H1 (cell line): ENCODE results near the gene VSX2. TPM values are rescaled to one million over a fixed set of nuclear protein-coding genes. Genes with fewer than 3 reads are reported as not detected.

Source experiments
- CTCF ChIA-PET: fragments of 300-600 bp; sonication (Branson Sonifier 250); formaldehyde crosslinking; loops from one replicate; lab custom pipeline; 2021; ENCODE audit not compliant: partially characterized antibody; lab: Charles Lee
- POLR2A ChIA-PET: fragments of 300-600 bp; sonication (Branson Sonifier 250); formaldehyde crosslinking; loops from one replicate; lab custom pipeline; 2021; ENCODE audit warnings: inconsistent platforms; ENCODE audit not compliant: partially characterized antibody; lab: Charles Lee
- DNase-seq, 2 experiments: peaks; one replicate each; pipeline versions ENCODE4 v3.0.0 to v3.0.0-alpha.2; 2010 to 2022; ENCODE audit warnings: low spot score in 2 of 2, low read depth in 1 of 2, mixed read lengths in 1 of 2
- FAIRE-seq: peaks from 2 replicates; lab custom pipeline; 2011; peaks lifted over from hg19 to GRCh38; lab: Jason Lieb, UNC
- H2AFZ ChIP-seq: 2 replicates; pipeline ENCODE4 v1.8.1; 2012; ENCODE audit warnings: low read length, inconsistent platforms
- H2AK5ac ChIP-seq: 2 replicates; pipeline ENCODE4 v1.6.1; 2013; ENCODE audit warnings: low read depth, low read length
- H2BK120ac ChIP-seq: replicated peaks from 2 replicates; pipeline ENCODE3; 2013; ENCODE audit warnings: low read depth, low read length, inconsistent platforms
- H2BK12ac ChIP-seq: 2 replicates; pipeline ENCODE4 v1.6.1; 2013; ENCODE audit warnings: low read depth, low read length
- H2BK15ac ChIP-seq: 2 replicates; pipeline ENCODE4 v1.6.1; 2013; ENCODE audit warnings: low read length
- H2BK20ac ChIP-seq: 2 replicates; pipeline ENCODE4 v1.6.1; 2013; ENCODE audit warnings: low read length
- H2BK5ac ChIP-seq: 2 replicates; pipeline ENCODE4 v1.6.1; 2013; ENCODE audit warnings: low read depth, low read length
- H3K14ac ChIP-seq: 2 replicates; pipeline ENCODE4 v1.6.1; 2013; ENCODE audit warnings: inconsistent platforms; ENCODE audit not compliant: insufficient read length
- H3K18ac ChIP-seq: 2 replicates; pipeline ENCODE4 v1.6.1; 2013; ENCODE audit warnings: low read length; ENCODE audit errors: extremely low read depth
- H3K23ac ChIP-seq: 2 replicates; pipeline ENCODE4 v1.6.1; 2013; ENCODE audit warnings: inconsistent platforms; ENCODE audit not compliant: insufficient read length
- H3K23me2 ChIP-seq: 2 replicates; pipeline ENCODE4 v1.6.1; 2013; ENCODE audit warnings: low read depth, low read length
- H3K27ac ChIP-seq: 2 replicates; pipeline ENCODE4 v1.6.1; 2011; ENCODE audit warnings: low read depth, low read length, inconsistent platforms
- H3K27me3 ChIP-seq, 4 experiments: replicated peaks in 1 of 4; 1 replicate in 1 of 4; 2 replicates in 3 of 4; pipeline versions ENCODE4 v1.6.1 to v1.8.1; 2011 to 2013; ENCODE audit warnings: low read length in 3 of 4, mild to moderate bottlenecking in 3 of 4, inconsistent platforms in 2 of 4, mixed read lengths in 2 of 4, moderate library complexity in 1 of 4; ENCODE audit not compliant: control insufficient read depth in 3 of 4, insufficient read depth in 3 of 4; ENCODE audit errors: extremely low read depth in 1 of 4
- H3K36me3 ChIP-seq, 4 experiments: 2 replicates each; pipeline versions ENCODE4 v1.6.1 to v1.8.1; 2011 to 2013; ENCODE audit warnings: mild to moderate bottlenecking in 4 of 4, low read length in 3 of 4, moderate library complexity in 2 of 4, control low read depth in 1 of 4, inconsistent platforms in 1 of 4; ENCODE audit not compliant: insufficient read depth in 4 of 4, control insufficient read depth in 2 of 4
- H3K4ac ChIP-seq: replicated peaks from 2 replicates; pipeline ENCODE3; 2013; ENCODE audit warnings: low read length, low read depth, mixed read lengths, inconsistent platforms; ENCODE audit not compliant: insufficient read length
- H3K4me1 ChIP-seq, 4 experiments: replicated peaks in 1 of 4; 1 replicate in 1 of 4; 2 replicates in 3 of 4; pipeline versions ENCODE4 v1.6.1 to v1.8.1; 2011 to 2013; ENCODE audit warnings: low read length in 3 of 4, inconsistent platforms in 2 of 4, mixed read lengths in 1 of 4; ENCODE audit not compliant: insufficient read depth in 4 of 4, control insufficient read depth in 3 of 4
- H3K4me2 ChIP-seq, 2 experiments: 2 replicates each; pipeline versions ENCODE4 v1.6.1 to v1.8.1; 2011 to 2013; ENCODE audit warnings: low read depth in 2 of 2, low read length in 2 of 2, control low read depth in 1 of 2, inconsistent platforms in 1 of 2, mild to moderate bottlenecking in 1 of 2; ENCODE audit not compliant: insufficient read depth in 1 of 2
- H3K4me3 ChIP-seq, 4 experiments: fragments of 200-600, 300-600 bp in 1 of 4; sonication (generic), shearing (Covaris generic), sonication (Bioruptor Twin) in 1 of 4; 2 replicates each; pipeline versions ENCODE4 v1.5.1 to v1.8.1; 2011 to 2016; ENCODE audit warnings: low read length in 4 of 4, low read depth in 3 of 4, control low read depth in 2 of 4, inconsistent platforms in 2 of 4, mild to moderate bottlenecking in 2 of 4, mixed read lengths in 1 of 4, moderate library complexity in 1 of 4; ENCODE audit not compliant: insufficient read depth in 2 of 4; ENCODE audit errors: extremely low read depth in 1 of 4
- H3K56ac ChIP-seq: replicated peaks from 2 replicates; pipeline ENCODE3; 2013; ENCODE audit warnings: low read depth, mild to moderate bottlenecking, mixed read lengths, low read length, inconsistent platforms; ENCODE audit not compliant: insufficient read length
- H3K79me1 ChIP-seq: 2 replicates; pipeline ENCODE4 v1.6.1; 2013; ENCODE audit warnings: low read depth, low read length, control low read depth
- H3K79me2 ChIP-seq, 2 experiments: 2 replicates each; pipeline versions ENCODE4 v1.6.1 to v1.8.1; 2012 to 2013; ENCODE audit warnings: low read length in 2 of 2, mild to moderate bottlenecking in 2 of 2, inconsistent platforms in 1 of 2; ENCODE audit not compliant: insufficient read depth in 2 of 2, control insufficient read depth in 1 of 2
- H3K9ac ChIP-seq, 4 experiments: replicated peaks in 1 of 4; 1 replicate in 1 of 4; 2 replicates in 3 of 4; pipeline versions ENCODE4 v1.6.1 to v1.8.1; 2011 to 2013; ENCODE audit warnings: low read depth in 3 of 4, low read length in 3 of 4, control low read depth in 2 of 4, mild to moderate bottlenecking in 2 of 4, moderate library complexity in 2 of 4, inconsistent platforms in 1 of 4; ENCODE audit errors: extremely low read depth in 1 of 4
- H3K9me3 ChIP-seq, 2 experiments: 2 replicates each; pipeline versions ENCODE4 v1.6.1 to v1.8.1; 2012 to 2013; ENCODE audit warnings: mild to moderate bottlenecking in 2 of 2, moderate library complexity in 2 of 2, control low read depth in 1 of 2, inconsistent platforms in 1 of 2, low read depth in 1 of 2, low read length in 1 of 2, mixed read lengths in 1 of 2; ENCODE audit not compliant: insufficient read depth in 2 of 2
- H4K20me1 ChIP-seq, 2 experiments: replicated peaks in 1 of 2; 2 replicates each; pipeline versions ENCODE3 to v1.8.1; 2011 to 2013; ENCODE audit warnings: inconsistent platforms in 2 of 2, low read length in 2 of 2, mild to moderate bottlenecking in 1 of 2; ENCODE audit not compliant: insufficient read depth in 2 of 2, control insufficient read depth in 1 of 2
- H4K5ac ChIP-seq: 2 replicates; pipeline ENCODE4 v1.6.1; 2013; ENCODE audit warnings: low read length, low read depth, mixed read lengths, inconsistent platforms; ENCODE audit not compliant: insufficient read length
- H4K8ac ChIP-seq: 2 replicates; pipeline ENCODE4 v1.8.0; 2013; ENCODE audit warnings: mild to moderate bottlenecking, moderate library complexity, low read length, inconsistent platforms; ENCODE audit not compliant: insufficient read depth; ENCODE audit errors: extremely low read depth
- H4K91ac ChIP-seq: replicated peaks from 2 replicates; pipeline ENCODE3; 2013; ENCODE audit warnings: low read length, mixed read lengths, inconsistent platforms; ENCODE audit not compliant: insufficient read length
- ASH2L ChIP-seq: fragments of 200-600, 300-600 bp; sonication (generic); IDR thresholded peaks from one replicate; pipeline ENCODE4 v1.7.1; 2017; ENCODE audit warnings: low read length
- EZH2 ChIP-seq: fragments of 200-600 bp; sonication (generic); IDR thresholded peaks from 2 replicates; pipeline ENCODE4 v1.7.1; 2012; ENCODE audit warnings: low read depth, mild to moderate bottlenecking, moderate library complexity, low read length, inconsistent platforms; ENCODE audit not compliant: severe bottlenecking
- HDAC6 ChIP-seq: IDR thresholded peaks from one replicate; pipeline ENCODE4 v1.7.1; 2012; ENCODE audit warnings: low read depth, mild to moderate bottlenecking, inconsistent platforms, low read length, moderate library complexity
- SP2 ChIP-seq: IDR thresholded peaks from 2 replicates; pipeline ENCODE4 v1.6.1; 2012; ENCODE audit warnings: mild to moderate bottlenecking, low read length, inconsistent platforms
- YY1 ChIP-seq: IDR thresholded peaks from 2 replicates; pipeline ENCODE4 v1.6.1; 2011; ENCODE audit warnings: low read depth, mild to moderate bottlenecking, low read length
- WGBS, 2 experiments: shearing (Covaris generic) in 1 of 2; methylation state at CpG; one replicate each; pipeline versions ENCODE4 v1.1.6 to v1.1.7; 2013 to 2015; ENCODE audit warnings: low lambda C conversion rate in 2 of 2, mixed read lengths in 2 of 2, inconsistent platforms in 1 of 2, low coverage in 1 of 2, missing lambda C conversion rate in 1 of 2; ENCODE audit not compliant: insufficient replicate concordance in 2 of 2, insufficient coverage in 1 of 2, insufficient read length in 1 of 2; ENCODE audit errors: extremely low coverage in 1 of 2, missing lambda C conversion rate in 1 of 2; 5-methylcytosine and 5-hydroxymethylcytosine counted together
- polyA plus RNA-seq, 7 experiments: library from polyadenylated mRNA; depleted of rRNA in 3 of 7; stranded (reverse) in 5 of 7; unstranded in 2 of 7; fragments of >200 nt in 5 of 7; fragments of 200-250 nt in 2 of 7; gene quantifications; 1 replicate in 5 of 7; 2 replicates in 1 of 7; 4 replicates in 1 of 7; pipeline versions ENCODE4 v1.2.1 to v1.2.3, GENCODE V29; 2011 to 2013; ENCODE audit warnings: missing spikeins in 2 of 7, mixed read lengths in 2 of 7
- total RNA-seq: library from RNA; stranded (reverse); fragmentation: NEBNext Ultra II Directional; extraction: Animal tissue kit (Norgen Biotek cat#: 25700); gene quantifications from 2 replicates; pipeline ENCODE4 v1.2.1, GENCODE V29; 2021

The VSX2 gene
- total and polyA plus RNA-seq, 2 of the 8 experiments (the other 6 are each of a cell fraction or from before 2014, with no cell fraction given): 0.08 to 0.22 TPM

DNA sequence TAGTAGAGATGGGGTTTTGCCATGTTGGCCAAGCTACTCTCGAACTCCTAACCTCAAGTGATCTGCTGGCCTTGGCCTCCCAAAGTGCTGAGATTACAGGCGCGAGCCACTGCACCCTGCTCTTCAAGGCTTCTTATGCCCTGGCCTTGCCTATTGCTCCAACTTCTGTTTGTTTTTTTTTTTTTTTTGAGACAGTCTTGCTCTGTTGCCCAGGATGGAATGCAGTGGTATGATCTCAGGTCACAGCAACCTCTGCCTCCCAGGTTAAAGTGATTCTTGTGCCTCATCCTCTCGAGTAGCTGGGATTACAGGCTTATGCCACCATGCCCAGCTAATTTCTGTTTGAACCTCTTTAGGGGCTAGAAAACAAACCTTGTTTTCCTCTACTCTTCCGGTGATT, 69.4 kb downstream of the VSX2 start:
- H3K9ac ChIP-seq: no peak overlapping the region
- no peak overlapping the region for H4K5ac ChIP-seq
- H3K36me3 ChIP-seq: no peaks in the 10 kb centered on the region
- TF ChIP-seq YY1 (no peak), EZH2 (no peak), HDAC6 (no peak), SP2 (no peak), ASH2L (no peak)
- H3K23me2 ChIP-seq: no peaks in the 10 kb centered on the region
- H3K27ac ChIP-seq: no peak overlapping the region
- 95% methylated on average over 5 of the region's 5 CpGs; no CpG with 5 or more reads in 1 of the 2 experiments for WGBS, 2 experiments
- no peak overlapping the region for H3K4me2 ChIP-seq
- no peak overlapping the region for H3K18ac ChIP-seq
- H3K56ac ChIP-seq: no peak overlapping the region
- no peak overlapping the region for H2BK20ac ChIP-seq
- no peaks in the 10 kb centered on the region for H3K9me3 ChIP-seq
- no peak overlapping the region for H4K91ac ChIP-seq
- no peak overlapping the region for H2AFZ ChIP-seq
- H4K20me1 ChIP-seq: no peaks in the 10 kb centered on the region
- no peak overlapping the region for H2BK5ac ChIP-seq
- no peak overlapping the region for H2AK5ac ChIP-seq
- no peak overlapping the region for H2BK12ac ChIP-seq
- no peaks in the 10 kb centered on the region for H3K27me3 ChIP-seq
- CTCF ChIA-PET: interaction anchor here (0.6 to 14.0 kb wide), 8 partner anchors 12 to 272 kb away, joined by 3 to 144 read pairs (median 4); partner anchors contain the start of gene ABCD4
- no peaks in the 10 kb centered on the region for H3K79me1 ChIP-seq
- H3K79me2 ChIP-seq: no peaks in the 10 kb centered on the region
- DNase-seq (no peak), FAIRE-seq (no peak)
- H3K14ac ChIP-seq: no peak overlapping the region
- H3K4me3 ChIP-seq: no peak overlapping the region
- no peak overlapping the region for H2BK120ac ChIP-seq
- no peak overlapping the region for H4K8ac ChIP-seq
- no peak overlapping the region for H3K4ac ChIP-seq
- no peak overlapping the region for H2BK15ac ChIP-seq
- no peak overlapping the region for H3K23ac ChIP-seq
- H3K4me1 ChIP-seq: no peaks in the 10 kb centered on the region
- POLR2A ChIA-PET: interaction anchor here (1.5 to 1.6 kb wide), 3 partner anchors 14 to 40 kb away, joined by 3 to 5 read pairs (median 5); partner anchors contain the start of gene VRTN
